NAMALWA (cell line): ENCODE results near the gene WWOX.

Experiments
- DNase-seq: peaks from one replicate; pipeline ENCODE4 v3.0.0-alpha.2; 2015; ENCODE audit warnings: low spot score

Gene WWOX

DNA sequence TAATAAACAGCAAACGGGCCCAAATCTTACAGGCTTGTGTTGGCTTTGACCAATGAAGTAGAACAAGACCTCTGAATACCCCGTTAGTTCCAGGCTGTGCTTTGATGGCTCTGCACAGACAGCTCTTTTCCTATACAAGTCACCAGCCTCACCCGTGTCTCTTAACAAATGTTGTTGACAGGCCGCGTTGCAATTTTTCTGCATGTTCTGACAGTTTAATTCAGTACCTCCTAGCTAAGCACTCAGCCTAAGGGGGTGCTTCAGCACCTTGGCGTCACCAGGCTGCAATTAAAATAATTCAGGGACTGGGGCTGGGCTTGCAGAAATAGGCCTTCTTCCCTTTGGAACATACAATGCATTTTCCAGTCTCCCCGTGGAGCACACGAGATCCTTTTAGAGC lies 1001.0 kb downstream of the WWOX start:
- DNase-seq: no peak

DNA sequence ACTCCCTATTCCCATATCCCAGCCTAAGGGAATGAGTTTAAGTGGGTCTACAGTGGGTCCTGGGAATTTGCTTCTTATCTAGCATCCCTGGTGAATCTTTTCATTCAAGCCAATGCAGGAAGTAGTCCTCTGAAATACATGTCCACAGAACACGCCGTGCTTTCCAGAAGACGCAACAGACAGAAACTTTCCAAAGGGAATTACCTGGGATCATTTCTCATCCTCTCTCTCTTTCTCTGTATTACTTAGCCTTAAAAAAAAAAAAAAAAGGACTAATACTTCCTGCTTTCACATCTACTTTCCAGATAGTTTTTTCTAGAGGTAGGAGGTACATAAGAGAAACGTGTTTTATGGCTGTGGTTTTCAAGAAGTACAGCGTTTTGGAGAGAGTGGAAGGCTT lies 1002.0 kb downstream of the WWOX start:
- DNase-seq: no peak

DNA sequence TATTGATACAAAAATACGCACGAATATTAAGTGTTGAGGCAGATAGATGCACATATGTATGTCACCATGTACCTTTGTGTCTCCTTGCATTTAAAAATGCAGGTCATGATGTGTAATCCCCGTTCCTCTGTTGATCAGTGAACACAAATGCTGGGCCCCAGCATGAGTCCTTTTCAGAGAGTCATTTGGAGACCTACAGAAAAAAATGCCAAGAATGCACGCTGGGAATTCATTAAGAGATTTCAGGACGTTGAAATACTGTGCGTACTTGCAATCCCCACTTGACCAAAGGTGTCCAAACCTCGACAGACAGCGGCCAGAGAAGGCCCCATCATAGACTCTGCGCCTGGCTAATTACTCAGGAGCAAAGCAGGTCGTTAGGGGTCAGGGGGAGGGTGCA lies 1005.1 kb downstream of the WWOX start:
- DNase-seq: no peak

DNA sequence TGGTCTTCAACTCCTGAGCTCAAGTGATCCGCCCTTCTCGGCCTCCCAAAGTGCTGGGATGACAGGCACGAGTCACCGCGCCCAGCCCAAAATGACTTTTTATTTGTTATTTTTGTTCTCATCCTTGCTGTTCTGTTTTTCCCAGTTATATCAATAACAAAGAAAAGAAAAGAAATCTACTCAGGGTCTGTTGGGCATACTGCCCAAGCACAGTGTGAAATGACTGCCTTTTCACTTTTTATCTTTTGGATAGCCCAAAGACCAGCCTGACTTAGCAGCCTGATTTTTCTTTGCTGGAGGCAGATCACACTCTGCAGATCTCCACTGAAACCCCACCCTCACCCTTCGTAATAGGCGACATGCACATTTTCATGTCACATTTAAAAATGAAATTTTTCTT lies 1007.8 kb downstream of the WWOX start:
- DNase-seq: no peak

DNA sequence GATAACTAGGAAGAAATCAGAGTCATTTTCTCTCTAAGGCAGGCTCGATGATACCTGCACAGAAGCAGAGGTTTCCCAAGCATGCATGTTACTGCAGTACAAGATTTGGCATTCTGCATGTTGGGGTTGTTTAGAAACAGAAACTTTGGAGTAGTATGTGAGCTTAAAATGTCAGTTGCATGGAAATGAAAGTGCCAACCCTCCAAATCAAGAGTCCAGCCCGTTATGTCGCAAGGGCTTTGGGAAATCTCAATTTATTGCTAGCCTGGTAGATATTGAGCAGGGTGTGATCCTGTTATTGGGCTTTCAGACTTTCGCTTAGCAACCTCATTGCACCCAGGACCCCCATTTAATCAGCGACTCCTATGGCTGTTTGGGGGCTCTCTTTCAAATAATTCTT lies 1010.3 kb downstream of the WWOX start:
- DNase-seq: no peak

DNA sequence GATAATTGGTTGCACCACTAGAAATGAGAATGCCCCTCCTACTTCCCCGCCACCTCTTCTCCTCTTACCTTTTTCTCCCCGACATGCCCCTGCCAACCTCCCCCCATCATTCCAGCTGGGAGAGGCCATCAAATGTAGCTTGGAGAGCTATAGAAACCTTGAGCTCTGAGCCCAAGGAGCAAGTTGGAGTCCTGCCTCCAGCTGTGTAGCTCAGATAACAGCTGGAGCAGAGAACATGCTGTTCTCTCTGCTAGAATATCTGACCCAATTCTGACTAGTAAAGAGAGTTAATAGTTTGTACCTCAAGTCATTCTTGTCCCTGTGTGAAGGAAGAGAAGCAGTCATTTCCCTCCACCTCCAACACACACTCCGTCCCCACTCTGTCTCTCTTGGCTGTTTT lies 1010.8 kb downstream of the WWOX start:
- DNase-seq: no peak

DNA sequence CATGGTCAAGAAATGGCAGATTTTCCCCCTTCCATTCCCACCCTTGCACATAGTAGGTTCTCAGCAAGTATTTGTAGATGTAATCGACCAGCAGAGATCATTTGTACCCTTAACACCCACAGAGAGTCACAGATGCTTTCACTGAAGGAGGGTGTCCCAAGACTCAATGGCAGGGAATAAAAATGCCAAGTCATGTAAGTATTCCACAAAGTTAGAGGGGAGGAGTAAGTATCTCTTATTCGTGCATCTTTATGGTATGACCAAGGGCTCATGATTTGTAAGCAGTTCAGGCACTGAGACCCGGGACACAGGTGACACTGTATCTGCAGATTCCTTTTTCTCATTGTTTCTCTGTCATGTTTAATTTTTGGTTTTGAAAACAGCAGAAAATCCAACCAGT lies 1011.5 kb downstream of the WWOX start:
- no peak for DNase-seq

DNA sequence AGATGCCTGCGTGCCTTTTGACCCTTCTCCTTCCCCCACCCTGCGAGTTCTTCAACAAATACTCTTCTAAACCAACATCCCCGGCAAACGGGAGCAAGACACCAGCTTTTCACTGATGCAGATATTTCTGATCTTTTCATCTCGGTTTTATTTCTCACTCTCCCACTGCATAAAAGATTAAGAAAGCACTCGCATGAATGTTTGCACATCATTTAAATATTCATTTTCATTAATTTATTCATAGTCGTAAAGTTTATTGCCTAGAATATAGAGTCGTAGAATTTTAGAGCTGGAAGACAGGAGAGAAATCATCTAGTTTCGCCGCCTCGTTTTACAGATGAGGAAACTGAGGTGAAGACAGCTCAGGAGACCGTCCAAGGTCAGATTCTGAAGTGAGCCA lies 1013.0 kb downstream of the WWOX start:
- DNase-seq: no peak

DNA sequence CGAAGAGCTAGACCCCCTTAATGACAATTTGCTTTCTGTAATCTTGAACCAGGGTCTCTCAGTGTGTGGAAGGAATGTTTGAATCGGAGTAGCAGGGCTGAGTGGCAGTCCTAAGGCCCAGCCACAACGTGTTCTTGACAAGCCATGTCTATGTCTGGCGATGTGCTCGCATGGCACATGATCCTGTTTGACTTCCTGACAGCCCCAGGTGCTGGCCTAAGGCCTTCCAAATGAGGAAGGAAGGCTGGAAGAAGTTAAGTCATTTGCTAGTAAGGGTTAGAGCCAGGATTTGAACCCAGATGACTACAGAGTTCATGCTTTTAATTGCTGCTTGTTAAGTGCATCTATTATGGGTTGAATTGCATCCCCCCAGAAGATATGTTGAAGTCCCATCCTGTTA lies 1014.4 kb downstream of the WWOX start:
- no peak for DNase-seq

DNA sequence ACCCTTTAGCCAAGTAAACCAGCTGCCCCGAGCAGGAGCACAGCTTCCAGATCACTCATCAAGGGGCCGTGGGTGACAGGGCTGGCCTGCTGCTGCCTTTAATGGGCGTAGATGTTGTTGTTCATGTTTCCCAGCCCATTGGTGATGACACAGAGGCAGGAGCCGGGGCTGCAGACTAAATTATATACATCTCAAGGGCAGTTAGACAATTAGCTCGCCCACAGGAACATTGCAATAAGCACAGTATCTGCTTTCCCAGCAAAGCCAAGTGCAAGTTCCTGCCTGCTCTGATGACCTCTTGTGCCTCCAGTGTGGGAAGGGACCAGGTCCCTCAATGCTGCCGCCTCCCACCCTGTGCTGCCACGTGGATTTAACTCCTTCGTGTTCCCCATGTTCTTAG lies 1015.3 kb downstream of the WWOX start:
- no peak for DNase-seq

DNA sequence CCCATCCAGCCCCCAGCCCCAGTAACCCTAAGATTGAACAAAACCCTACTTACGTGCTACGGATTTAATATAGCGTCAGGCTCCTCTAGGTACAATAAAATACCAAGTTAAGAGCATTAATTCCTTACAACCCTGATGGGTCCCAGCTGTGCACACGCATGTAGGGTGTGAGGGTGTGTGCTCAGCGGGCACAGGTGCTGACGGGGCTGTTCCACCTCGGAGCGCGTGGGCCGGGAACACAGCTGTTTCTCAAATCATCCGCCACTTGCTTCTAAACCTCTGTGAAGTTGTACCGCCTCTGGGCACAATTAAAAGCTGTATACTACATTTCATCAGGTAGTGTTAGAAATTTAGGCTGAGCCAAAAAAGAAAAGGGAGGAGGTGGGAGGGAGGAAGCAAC lies 1022.5 kb downstream of the WWOX start:
- DNase-seq: no peak

DNA sequence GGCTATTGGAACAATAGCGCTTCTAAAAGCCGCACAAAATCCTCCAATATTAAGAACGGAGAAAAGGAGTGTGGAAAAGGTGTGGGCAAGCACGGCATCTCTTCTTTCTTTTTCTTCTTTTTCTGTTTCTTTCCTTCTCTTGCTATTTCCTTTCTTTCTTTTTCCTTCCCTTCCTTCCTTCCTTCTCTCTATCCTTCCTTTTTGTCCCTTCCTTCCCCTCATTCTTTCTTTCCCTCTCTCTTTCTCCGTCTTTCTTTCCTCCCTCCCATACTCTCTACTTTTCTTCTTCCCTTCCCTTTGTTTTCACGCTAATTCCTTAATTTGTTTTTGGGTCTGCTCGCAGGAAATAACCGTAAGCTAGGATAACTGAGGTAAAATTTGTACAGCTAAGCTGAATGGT lies 1022.9 kb downstream of the WWOX start:
- no peak for DNase-seq

DNA sequence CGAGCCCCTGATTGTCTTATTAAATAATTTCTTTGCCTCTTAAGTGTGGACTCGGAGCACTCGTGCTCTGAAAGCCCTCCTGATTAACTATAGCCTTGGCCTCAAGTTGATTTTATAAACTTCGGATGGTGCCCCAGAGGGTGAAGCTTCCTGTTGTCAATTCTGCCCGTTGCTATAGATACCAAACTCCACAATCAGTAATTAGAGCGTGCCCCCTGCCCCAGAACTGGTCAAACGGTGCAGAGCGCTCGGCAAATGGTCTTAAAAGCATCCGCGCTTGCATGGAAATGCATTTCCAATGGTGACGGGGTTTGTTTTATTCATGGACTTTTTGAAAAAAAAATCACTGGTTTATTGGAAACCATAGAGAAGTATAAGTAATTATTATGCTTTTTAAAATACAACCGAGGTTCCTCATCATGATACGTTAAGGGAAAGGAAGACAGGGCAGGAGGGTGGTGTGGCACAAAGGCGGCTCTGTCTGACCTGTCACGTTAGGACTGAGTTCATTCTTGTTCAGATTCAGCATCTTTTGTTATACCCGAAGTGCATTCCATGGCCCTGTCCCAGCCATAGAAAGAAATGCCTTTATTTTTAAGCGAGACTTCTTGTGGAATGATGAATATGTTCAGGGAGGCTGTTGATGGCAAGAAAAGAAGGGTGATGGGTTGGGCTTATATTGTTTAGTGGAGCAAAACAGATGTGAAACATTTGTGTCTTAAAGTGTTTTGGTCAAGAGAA lies 1024.7 kb downstream of the WWOX start:
- DNase-seq: no peak

DNA sequence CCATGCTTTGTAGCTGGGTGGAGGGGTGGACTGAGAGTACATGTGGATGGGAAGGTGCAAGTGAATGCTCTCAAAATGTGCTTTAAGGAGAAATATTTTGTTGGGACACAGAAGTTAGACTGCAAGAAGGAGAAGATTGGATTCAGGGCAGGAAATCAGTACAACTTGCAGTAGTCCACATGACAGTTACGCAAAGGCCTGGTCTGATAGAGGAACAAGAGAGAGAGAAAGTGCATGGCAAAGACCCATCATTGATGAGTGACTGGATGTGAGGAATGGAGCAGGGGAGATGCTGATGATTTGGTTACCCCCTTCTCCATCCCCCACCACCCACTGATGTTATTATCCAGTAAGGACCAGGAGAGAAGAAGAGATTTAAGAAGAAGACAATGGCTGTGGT lies 1028.3 kb downstream of the WWOX start:
- no peak for DNase-seq

DNA sequence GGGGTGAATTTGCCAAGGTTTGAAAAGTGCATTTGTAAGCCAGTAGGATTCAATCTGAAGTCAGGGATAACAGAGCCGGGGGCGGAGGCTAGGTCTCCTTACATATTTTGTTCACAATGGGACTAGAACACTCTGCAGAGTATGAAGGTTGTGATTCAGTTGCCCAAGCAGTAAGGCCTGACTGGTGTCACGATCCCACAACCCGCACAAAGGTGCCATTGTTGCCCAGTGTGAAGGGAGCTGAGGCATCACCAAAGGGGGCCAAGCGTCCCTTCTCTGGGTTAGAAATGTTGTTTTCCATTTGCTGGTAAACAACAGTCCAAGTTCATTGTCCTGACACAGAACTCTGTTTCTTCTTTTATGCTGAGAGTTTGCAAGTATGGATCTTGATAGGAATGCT lies 1029.3 kb downstream of the WWOX start:
- no peak for DNase-seq

DNA sequence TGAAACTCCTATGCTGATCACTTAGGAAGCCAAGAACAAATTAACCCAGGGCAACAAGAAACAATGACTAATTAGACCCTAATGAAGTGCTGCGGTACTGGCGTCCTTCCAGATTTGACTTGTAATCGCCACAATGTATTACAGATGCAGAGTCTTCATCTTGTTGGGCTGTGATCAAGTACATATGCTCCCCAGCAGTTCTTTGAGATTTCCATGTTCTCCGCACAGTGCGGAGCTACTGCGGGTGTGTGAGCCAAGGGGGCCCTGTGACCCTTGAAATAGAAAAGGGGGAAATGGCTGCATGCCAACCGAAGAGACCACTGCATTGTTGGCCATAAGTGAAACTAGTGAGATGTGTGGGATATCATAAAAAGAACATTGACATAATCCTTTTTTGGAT lies 1031.2 kb downstream of the WWOX start:
- DNase-seq: no peak

DNA sequence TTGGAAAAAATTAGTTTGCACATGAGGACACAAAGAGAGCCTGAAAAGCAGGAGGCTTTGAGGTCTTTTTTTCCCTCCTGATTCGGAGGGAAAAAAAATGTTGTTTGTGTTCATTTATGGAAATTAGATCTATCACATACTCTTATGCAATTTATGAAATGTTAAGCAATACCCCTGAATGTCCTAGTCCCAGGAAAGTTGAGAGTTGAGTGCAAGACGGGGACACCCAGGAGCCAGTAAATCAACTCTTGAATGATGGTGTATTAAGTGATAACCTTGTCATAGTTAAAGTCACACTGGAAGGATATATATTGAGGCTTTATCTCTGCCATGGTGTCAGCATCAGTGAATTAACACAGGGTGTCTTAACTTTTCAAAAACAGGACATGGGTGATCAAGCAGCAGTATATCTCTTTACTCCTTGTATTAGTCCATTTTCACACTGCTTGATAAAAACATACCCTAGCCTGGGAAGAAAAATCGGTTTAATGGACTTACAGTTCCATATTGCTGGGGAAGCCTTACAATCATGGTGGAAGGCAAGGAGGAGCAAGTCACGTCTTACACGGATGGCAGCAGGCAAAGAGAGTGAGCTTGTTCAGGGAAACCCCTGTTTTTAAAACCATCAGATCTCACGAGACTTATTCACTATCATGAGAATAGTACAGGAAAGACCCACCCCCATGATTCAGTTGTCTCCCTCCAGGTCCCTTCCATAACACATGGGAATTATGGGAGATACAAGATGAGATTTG lies 1032.0 kb downstream of the WWOX start:
- DNase-seq: no peak

DNA sequence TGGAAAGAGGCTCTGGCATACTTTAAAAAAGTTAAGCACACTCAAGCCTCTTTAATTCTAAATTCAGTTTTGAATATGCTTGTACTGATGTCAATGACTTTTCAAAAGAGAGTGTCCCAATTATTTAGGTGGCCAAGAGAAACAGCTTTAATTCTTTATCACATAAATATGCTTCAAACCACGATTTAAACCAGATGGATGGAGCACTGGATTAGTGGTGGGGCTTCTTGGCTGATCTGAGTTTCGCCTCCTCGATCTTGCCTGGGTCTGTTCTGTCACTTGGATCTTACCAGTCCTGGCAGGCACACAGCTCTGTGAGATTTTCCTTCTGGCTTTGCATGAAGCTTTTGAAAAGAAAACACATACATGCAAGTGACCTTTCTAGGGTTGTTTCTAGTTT lies 1033.2 kb downstream of the WWOX start:
- no peak for DNase-seq

DNA sequence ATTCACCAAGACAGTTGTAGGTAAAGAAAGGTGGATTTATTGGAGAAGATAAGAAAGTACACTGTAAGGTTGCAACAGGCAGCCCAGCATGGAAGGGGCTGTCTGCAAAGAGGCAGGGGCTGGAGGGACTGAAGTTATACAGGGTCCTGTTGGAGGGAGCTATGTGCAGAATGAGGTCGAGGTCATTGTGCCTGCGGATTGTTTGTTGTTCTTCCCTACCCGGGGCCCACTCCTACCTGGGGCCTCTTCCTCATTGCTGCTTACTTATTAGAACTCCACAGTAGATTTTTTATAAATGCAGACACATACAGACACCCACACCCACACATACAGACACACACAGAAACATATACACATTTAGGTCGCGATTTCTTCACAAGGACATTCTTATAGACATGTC lies 1034.8 kb downstream of the WWOX start:
- DNase-seq: no peak

DNA sequence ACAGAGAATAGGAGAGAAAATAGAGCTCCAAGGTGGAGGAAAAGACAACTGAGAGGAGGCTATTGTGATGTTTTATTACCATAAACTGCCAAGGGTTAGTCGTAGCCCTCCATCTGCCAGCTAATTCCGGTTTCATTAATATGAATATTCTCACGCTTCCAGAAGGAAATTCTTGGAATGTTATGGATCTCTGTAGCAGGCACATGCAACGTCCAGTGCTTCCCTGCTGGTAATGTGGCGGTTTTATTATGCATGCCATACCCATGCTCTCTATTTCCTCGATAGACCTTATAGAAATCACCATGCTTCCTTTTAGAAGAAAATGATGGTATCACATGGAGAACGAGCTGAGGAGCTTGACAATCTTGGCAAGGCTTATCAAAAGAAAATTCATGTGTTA lies 1037.5 kb downstream of the WWOX start:
- no peak for DNase-seq

DNA sequence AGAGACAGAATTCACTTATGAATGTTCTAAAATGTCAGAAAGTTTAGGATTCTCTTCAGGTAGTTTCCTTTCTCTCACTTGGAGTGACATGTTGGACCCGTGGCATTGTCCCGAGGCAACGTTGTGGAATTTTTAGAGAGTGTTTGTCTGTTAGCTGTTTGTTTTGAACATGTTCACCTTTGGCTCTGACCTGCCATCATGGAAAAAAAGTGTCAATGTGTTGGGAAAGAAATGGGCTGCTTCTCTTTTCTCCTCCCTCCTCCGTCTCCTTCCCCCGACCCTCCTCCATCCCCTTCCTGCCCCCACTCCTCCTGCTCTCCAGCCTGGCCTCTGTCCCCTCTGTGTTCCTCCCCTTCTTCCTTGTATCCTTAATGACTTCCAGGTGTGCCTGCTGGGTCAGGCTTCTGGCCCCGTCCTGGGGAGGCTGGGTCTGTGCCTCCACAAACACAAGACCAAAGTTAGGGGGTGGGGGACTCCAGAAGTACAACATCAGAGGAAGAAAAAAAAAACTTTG lies 1038.0 kb downstream of the WWOX start:
- no peak for DNase-seq

DNA sequence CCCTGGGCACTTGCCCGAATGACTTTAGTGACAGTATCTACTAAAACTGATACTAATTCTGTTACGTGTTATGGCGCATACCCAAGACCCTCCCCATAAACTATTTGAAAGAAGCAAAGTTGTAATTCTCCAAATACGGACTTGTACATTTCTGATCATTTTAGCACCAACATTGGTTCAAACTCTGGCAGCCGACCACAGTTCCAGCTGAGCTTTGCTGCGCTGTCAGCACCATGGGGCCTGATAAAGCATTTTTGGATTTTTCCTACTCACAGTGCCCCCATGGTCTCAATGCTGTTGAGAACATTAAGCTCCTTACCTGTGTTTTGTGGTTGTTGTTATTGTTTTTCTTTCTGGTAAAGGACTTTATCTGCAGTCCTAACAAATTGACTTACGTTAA lies 1040.3 kb downstream of the WWOX start:
- DNase-seq: no peak

DNA sequence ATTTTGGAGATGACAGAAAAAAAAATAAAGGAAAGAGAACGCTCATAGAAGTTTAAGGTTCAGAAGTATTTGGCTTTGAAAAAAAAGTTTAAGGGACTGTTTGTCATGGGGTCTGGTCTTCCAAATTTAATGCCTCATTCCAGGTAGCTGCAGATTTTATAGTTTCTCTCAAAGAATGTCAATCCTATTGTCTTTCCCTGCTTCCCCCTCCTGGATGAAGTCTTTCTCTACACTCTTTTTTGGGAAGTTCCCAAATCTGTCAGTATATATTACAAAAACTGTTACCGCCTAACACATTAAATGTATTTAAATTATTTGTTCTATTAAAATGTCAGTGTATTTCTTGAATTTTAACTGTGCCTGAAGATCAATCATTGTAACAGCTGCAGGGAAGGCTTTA lies 1043.6 kb downstream of the WWOX start:
- no peak for DNase-seq

DNA sequence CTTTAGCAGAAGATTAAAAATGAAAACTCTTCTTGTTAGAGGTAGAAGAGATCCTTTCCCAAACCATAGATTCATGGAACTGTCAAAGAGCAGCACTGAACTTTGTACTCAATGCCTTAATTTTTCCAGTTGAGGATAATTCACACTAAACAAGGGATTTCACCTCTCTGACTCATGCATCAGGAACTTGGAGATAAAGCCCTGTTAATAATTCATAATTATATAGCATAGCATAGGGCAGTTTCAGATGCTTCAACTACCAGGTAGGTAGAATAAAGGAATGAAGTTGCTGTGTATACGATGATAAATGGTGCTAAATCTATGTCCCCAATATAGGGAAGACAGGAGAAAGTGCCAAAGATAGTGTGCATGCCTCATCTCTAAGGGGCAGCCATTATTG lies 1050.7 kb downstream of the WWOX start:
- no peak for DNase-seq
